Type B pancreatic cell (in vitro differentiated cells): ENCODE measurements around the gene MRPL44. TPM values are rescaled to one million over a fixed set of nuclear protein-coding genes. Genes with fewer than 3 reads are reported as not detected.

Experiments
- DNase-seq: peaks from one replicate; pipeline ENCODE4 v3.0.0; 2021; ENCODE audit warnings: mixed read lengths; ENCODE audit not compliant: unreplicated experiment; ENCODE audit errors: extremely low spot score
- H3K27ac Mint-ChIP-seq: 2 replicates; pipeline ENCODE4 v1.8.0; 2021; ENCODE audit warnings: mild to moderate bottlenecking, mixed read lengths
- H3K27me3 Mint-ChIP-seq: 2 replicates; pipeline ENCODE4 v1.8.0; 2021; ENCODE audit warnings: mixed read lengths
- H3K36me3 Mint-ChIP-seq: 2 replicates; pipeline ENCODE4 v1.8.0; 2021; ENCODE audit warnings: mixed read lengths
- H3K4me1 Mint-ChIP-seq: one replicate; pipeline ENCODE4 v1.8.0; 2021; ENCODE audit warnings: mixed read lengths; ENCODE audit not compliant: unreplicated experiment
- H3K4me3 Mint-ChIP-seq: 2 replicates; pipeline ENCODE4 v1.8.0; 2021; ENCODE audit warnings: mild to moderate bottlenecking, mixed read lengths
- H3K9me3 Mint-ChIP-seq: 2 replicates; pipeline ENCODE4 v1.8.0; 2021; ENCODE audit warnings: mixed read lengths
- total RNA-seq: library from RNA; stranded (reverse); gene quantifications from 2 replicates; pipeline ENCODE4 v1.2.1, GENCODE V29; 2021; ENCODE audit warnings: low replicate concordance
- TF ChIP-seq, protein P1 (sequence below): fragments of 200-600 bp; sonication (generic); conservative IDR thresholded peaks from 2 replicates; pipeline ENCODE4 v1.5.0; 2021; ENCODE audit warnings: antibody characterized with exemption, mild to moderate bottlenecking

Gene MRPL44
- total RNA-seq, 1 donor from 2014 or later: 29.2 TPM

DNA sequence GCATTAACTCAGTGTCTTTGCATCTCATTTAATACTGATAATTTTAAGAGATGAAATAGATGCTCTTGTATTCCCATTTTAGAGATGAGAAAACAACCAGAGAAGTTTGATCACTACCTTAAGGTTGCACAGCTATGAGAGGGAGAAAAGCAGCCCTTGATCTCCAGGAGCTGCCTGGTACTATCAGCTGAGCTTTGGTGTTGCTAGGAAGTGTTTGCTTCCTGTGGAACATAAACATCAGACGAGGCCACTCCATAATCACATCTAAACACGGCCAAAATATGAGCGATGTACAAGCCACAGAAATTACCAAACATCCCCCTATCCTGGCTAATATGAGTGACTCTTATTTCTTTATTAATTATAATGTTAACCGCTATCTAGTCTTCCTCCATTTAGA lies 11.5 kb upstream of the MRPL44 start:
- Mint-ChIP-seq H3K27me3 (peaks cover 4% of the 10 kb centered on the region), H3K36me3 (peaks cover 9% of the 10 kb centered on the region), H3K27ac (no peak overlapping the region), H3K4me1 (peaks cover 28% of the 10 kb centered on the region), H3K4me3 (peak overlapping the region; percentile 37), H3K9me3 (peaks cover 4% of the 10 kb centered on the region)
- TF ChIP-seq, protein P1, sequence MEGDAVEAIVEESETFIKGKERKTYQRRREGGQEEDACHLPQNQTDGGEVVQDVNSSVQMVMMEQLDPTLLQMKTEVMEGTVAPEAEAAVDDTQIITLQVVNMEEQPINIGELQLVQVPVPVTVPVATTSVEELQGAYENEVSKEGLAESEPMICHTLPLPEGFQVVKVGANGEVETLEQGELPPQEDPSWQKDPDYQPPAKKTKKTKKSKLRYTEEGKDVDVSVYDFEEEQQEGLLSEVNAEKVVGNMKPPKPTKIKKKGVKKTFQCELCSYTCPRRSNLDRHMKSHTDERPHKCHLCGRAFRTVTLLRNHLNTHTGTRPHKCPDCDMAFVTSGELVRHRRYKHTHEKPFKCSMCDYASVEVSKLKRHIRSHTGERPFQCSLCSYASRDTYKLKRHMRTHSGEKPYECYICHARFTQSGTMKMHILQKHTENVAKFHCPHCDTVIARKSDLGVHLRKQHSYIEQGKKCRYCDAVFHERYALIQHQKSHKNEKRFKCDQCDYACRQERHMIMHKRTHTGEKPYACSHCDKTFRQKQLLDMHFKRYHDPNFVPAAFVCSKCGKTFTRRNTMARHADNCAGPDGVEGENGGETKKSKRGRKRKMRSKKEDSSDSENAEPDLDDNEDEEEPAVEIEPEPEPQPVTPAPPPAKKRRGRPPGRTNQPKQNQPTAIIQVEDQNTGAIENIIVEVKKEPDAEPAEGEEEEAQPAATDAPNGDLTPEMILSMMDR: no peak
- no peak for DNase-seq

DNA sequence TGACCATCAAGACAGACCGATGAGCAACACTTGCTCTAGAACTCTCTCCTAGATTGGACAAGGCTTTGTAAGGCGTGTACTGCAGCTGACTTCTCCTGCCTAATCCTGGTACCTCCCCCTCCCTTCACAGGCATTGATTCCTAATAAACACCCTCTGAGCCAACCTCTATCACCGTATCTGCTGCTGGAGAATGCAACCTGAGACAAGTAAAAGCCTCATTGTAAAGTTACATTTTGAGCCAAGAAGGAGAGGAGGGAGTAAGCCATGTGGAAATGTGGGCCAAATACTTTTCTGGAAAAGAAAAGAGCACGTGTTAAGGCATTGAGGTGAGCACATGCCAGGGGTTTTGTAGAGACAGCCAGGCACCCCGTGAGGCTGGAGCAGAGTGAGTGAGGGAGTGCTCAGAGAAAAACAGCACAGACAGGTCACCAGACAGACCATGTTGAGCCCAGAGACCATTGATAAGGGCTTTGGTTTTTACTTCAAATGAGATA lies 9.5 kb upstream of the MRPL44 start:
- TF ChIP-seq, protein P1: no peak
- Mint-ChIP-seq H3K4me1 (peaks cover 19% of the 10 kb centered on the region), H3K4me3 (no peak overlapping the region), H3K27me3 (peaks cover 4% of the 10 kb centered on the region), H3K36me3 (peaks cover 4% of the 10 kb centered on the region), H3K9me3 (no peaks in the 10 kb centered on the region), H3K27ac (peak overlapping the region; percentile 2)
- no peak for DNase-seq

DNA sequence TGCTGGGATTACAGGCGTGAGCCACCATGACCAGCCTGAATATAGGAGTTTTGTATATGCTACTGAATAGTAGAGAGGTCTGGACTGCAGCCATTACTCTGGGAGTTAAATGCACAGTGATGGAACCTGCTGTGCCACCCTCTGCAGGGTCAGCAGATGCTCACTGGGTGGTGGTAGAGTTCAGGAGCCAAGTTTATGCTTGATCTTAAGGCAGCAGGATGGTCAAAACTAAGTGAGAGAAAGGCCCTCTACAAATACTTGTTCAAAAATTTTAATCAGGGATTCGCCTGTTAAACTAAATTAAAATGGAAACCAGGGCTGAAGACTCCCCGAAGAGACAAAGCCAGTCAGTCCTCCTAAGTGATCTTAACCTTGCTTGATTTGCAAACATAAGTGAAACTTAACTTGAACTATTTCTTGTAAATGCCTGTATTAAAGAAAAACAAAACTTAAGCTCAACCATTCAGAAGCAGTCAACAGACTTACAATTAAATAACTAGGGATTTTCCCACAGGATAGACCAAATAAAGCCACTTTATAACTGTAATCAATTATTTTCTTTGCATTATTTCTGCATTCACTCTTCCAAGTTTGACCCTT lies 7.9 kb upstream of the MRPL44 start:
- Mint-ChIP-seq H3K9me3 (no peaks in the 10 kb centered on the region), H3K36me3 (no peaks in the 10 kb centered on the region), H3K27me3 (peaks cover 4% of the 10 kb centered on the region), H3K4me3 (no peak overlapping the region), H3K4me1 (peaks cover 9% of the 10 kb centered on the region), H3K27ac (no peak overlapping the region)
- DNase-seq: no peak
- TF ChIP-seq, protein P1: no peak

DNA sequence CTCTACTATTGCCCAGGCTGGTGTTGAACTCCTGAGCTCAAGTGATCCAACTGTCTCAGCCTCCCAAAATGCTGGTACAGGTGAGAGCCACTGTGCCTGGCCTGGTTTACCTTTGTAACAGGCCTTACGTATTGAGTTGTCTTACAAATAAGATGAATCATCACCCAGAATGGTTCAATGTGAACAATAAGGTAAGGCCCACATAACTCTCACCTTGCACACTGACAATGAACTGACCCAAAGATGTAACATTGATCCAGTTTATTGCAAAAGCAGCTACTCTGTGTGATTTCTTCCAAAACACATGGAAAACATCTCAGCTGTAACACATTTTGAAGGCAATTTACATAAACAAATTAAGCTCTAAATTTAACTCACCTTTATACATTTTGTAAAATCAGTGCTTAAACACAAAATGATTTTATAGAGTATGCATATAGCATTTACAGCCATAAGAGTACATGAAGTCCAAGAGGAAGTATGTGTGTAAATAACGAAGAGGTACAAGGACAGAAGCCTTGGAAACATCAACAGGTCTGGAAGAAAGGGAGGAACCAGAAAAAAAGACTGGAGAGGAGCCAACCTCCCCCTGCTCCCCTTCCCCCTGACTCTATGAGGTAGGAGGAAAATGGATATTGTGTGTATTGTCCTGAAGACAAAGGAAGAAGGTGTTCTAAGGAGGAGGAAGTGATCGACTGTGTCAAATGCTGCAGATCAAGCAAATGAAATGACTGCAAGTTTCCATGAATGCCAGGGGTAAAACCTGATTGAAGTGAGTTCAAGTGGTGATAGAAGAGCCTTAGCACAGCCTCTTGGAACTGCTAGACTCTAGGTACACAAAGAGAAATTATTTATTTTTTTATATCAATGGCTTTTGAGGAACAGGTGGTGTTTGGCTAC lies 6.6 kb upstream of the MRPL44 start:
- Mint-ChIP-seq H3K9me3 (no peaks in the 10 kb centered on the region), H3K27me3 (peaks cover 4% of the 10 kb centered on the region), H3K36me3 (no peaks in the 10 kb centered on the region), H3K27ac (no peak overlapping the region), H3K4me3 (no peak overlapping the region), H3K4me1 (peaks cover 9% of the 10 kb centered on the region)
- TF ChIP-seq, protein P1: no peak
- no peak for DNase-seq

DNA sequence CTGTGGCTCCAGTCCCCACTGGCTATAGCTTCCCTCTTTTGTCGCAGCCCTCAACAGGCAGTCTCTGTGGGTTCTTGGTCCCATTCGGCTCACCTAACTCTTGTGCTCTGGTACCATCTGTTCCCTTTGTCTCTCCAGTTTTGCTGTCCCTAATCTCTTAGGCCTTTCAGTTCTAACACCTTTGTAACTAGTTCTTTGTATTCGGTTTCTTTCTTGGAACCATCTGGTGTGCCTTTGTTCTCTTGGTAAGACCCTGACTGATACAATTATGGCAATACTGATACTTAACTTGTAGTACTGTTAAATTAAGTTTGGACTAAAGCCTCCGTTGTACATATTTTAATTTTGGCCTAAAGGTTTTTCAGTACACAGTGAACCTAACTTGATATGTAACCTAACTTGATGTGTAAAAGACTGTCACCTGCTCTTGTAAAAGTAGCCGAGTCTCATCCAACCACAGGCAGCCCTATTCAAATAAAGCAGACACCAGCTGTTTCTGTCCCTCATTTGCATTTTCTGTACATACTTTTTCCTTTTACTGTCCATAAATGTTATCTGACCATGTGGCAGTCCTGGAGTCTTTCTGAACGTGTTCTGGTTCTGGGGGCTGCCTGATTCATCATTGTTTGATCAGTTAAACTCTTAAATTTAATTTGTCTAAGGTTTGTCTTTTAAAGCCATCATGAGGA lies 4.8 kb upstream of the MRPL44 start:
- DNase-seq: no peak
- TF ChIP-seq, protein P1: no peak
- H3K9me3 Mint-ChIP-seq: no peaks in the 10 kb centered on the region
- H3K36me3 Mint-ChIP-seq: no peaks in the 10 kb centered on the region
- peaks cover 11% of the 10 kb centered on the region for H3K4me1 Mint-ChIP-seq
- no peak overlapping the region for H3K27ac Mint-ChIP-seq
- no peak overlapping the region for H3K4me3 Mint-ChIP-seq
- H3K27me3 Mint-ChIP-seq: peaks cover 8% of the 10 kb centered on the region
